Hepatocyte (in vitro differentiated cells): ENCODE measurements around the gene LMOD1.

ENCODE experiments used
- EZH2 ChIP-seq: fragments of 200-600 bp; sonication (generic); IDR thresholded peaks from 2 replicates; pipeline ENCODE4 v1.6.1; 2016; ENCODE audit warnings: antibody characterized with exemption, mild to moderate bottlenecking, borderline replicate concordance
- TF ChIP-seq, protein P1 (sequence below): fragments of 200-600 bp; sonication (generic); IDR thresholded peaks from 2 replicates; pipeline ENCODE4 v1.5.1; 2016; ENCODE audit warnings: antibody characterized with exemption, mild to moderate bottlenecking; ENCODE audit not compliant: poor library complexity

DNA sequence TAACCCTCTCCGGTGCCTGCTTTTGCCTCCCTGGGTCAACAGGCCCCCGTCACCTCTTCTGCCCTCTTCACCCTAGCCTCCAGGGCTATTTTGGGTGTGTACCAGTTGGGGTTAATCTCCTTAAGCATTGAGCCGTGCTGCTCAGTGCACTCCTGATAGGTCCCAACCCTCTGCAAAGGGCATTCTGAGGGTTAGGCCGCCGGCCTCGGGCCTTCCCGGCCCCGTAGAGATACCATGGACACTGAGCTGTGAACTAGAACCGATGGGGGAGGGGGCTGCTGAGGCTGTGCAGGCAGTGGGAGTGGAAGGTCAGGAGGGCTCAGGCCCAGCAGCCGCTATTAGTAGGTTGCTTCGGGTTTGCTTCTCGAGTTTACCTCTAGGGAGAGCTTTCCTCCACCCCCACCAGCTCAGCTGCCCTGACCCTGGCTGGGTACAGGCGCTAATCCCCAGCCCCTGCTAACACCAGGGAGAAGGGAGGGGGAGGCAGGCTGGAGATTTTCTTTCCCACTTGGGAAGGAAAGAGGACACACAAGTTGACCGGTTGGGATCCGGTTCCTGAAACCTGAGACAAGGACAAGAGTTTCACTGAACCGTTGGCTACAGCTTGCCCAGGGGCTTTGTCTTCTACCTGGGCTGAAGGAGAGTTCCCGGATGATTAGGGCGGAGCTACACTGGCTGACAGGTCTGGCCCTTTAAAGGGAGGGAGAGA lies 4.8 kb downstream of the LMOD1 start:
- TF ChIP-seq, protein P1, sequence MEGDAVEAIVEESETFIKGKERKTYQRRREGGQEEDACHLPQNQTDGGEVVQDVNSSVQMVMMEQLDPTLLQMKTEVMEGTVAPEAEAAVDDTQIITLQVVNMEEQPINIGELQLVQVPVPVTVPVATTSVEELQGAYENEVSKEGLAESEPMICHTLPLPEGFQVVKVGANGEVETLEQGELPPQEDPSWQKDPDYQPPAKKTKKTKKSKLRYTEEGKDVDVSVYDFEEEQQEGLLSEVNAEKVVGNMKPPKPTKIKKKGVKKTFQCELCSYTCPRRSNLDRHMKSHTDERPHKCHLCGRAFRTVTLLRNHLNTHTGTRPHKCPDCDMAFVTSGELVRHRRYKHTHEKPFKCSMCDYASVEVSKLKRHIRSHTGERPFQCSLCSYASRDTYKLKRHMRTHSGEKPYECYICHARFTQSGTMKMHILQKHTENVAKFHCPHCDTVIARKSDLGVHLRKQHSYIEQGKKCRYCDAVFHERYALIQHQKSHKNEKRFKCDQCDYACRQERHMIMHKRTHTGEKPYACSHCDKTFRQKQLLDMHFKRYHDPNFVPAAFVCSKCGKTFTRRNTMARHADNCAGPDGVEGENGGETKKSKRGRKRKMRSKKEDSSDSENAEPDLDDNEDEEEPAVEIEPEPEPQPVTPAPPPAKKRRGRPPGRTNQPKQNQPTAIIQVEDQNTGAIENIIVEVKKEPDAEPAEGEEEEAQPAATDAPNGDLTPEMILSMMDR, result no peak
- no peak for TF ChIP-seq EZH2
